WI38 (cell line): ENCODE measurements around the gene C5AR1.
"Not testable (repeated sequence)": the region's sequence is repeated elsewhere in the genome, so short reads cannot be mapped to it uniquely, and the experiment has no call there.

Source experiments
- H3K4me3 ChIP-seq: 2 replicates; pipeline ENCODE4 v1.5.1; 2011; ENCODE audit warnings: low read depth, mild to moderate bottlenecking, control low read depth, low read length
- TF ChIP-seq, protein P1 (sequence below): IDR thresholded peaks from 2 replicates; pipeline ENCODE4 v1.5.1; 2012; ENCODE audit warnings: low read depth, mild to moderate bottlenecking, control low read depth, low read length

Gene C5AR1

DNA sequence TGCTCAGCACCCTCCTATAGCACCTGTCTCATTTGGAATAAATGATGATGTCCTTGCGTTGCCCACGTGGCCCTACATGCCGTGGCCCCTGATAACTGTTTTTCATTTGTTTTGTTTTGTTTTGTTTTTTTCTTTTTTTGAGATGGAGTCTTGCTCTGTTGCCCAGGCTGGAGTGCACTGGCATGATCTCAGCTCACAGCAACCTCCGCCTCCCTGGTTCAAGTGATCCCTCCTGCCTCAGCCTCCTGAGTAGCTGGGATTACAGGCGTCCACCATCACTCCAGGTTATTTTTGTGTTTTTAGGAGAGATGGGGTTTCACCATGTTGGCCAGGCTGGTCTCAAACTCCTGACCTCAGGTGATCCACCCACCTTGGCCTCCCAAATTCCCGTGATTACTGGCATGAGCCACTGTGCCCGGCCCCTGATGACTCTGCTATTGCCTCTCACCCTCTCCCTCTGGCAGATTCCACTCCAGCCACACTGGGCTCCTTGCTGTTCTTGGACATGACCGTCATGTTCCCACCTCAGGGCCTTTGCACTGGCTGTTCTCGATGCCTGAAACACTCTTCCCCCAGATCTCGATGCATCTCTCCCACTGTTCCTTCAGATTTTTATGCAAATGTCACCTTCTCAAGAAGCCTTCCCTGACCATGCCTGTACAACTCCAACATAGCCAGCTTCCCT is 29.7 kb downstream of the C5AR1 start:
- no peak overlapping the region for H3K4me3 ChIP-seq
- TF ChIP-seq, protein P1, sequence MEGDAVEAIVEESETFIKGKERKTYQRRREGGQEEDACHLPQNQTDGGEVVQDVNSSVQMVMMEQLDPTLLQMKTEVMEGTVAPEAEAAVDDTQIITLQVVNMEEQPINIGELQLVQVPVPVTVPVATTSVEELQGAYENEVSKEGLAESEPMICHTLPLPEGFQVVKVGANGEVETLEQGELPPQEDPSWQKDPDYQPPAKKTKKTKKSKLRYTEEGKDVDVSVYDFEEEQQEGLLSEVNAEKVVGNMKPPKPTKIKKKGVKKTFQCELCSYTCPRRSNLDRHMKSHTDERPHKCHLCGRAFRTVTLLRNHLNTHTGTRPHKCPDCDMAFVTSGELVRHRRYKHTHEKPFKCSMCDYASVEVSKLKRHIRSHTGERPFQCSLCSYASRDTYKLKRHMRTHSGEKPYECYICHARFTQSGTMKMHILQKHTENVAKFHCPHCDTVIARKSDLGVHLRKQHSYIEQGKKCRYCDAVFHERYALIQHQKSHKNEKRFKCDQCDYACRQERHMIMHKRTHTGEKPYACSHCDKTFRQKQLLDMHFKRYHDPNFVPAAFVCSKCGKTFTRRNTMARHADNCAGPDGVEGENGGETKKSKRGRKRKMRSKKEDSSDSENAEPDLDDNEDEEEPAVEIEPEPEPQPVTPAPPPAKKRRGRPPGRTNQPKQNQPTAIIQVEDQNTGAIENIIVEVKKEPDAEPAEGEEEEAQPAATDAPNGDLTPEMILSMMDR: no peak

DNA sequence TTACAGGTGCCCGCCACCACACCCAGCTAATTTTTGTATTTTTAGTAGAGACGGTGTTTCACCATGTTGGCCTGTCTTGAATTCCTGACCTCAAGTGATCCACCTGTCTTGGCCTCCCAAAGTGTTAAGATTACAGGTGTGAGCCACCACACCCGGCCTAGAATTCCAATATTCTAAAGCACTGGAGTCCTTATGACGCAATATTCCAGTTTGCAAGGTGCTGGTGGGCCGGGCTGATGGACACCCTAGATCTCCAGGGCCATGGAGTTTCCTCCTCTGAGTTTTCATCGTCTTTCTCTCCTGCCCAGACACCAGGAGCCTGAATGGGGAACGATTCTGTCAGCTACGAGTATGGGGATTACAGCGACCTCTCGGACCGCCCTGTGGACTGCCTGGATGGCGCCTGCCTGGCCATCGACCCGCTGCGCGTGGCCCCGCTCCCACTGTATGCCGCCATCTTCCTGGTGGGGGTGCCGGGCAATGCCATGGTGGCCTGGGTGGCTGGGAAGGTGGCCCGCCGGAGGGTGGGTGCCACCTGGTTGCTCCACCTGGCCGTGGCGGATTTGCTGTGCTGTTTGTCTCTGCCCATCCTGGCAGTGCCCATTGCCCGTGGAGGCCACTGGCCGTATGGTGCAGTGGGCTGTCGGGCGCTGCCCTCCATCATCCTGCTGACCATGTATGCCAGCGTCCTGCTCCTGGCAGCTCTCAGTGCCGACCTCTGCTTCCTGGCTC is 31.0 kb downstream of the C5AR1 start:
- TF ChIP-seq, protein P1: no peak
- H3K4me3 ChIP-seq: no peak overlapping the region

DNA sequence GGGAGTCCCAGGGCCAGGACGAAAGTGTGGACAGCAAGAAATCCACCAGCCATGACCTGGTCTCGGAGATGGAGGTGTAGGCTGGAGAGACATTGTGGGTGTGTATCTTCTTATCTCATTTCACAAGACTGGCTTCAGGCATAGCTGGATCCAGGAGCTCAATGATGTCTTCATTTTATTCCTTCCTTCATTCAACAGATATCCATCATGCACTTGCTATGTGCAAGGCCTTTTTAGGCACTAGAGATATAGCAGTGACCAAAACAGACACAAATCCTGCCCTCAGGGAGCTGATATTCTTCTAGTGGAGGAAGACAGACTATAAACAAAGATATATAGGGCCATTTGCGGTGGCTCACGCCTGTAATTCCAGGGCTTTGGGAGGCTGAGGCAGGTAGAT is 32.1 kb downstream of the C5AR1 start:
- no peak overlapping the region for H3K4me3 ChIP-seq
- TF ChIP-seq, protein P1: no peak

DNA sequence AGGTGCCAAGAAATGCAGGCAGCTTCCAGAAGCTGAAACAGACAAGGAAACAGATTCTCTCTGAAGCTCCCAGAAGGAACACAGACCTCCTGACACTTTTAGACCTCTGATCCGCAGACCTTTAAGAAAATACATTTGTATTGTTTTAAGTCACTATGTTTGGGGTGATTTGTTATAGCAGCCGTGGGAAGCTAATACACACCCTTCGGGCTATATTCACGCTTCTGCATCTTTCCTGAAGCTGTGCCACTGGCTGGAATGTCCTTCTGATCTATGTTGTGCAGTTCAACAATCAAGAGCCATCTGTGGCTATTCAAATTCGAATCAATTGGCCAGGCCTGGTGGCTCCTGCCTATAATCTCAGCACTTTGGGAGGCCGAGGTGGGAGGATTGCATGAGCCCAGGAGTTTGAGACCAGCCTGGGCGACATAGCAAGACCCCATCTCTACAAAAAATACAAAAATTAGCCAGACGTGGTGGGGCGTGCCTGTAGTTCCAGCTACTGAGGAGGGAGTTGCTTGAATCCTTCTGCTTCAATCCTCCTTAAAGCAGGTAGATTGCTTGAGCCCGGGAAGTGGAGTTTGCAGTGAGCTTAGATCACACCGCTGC is 33.6 kb downstream of the C5AR1 start:
- TF ChIP-seq, protein P1: no peak
- H3K4me3 ChIP-seq: no peak overlapping the region

DNA sequence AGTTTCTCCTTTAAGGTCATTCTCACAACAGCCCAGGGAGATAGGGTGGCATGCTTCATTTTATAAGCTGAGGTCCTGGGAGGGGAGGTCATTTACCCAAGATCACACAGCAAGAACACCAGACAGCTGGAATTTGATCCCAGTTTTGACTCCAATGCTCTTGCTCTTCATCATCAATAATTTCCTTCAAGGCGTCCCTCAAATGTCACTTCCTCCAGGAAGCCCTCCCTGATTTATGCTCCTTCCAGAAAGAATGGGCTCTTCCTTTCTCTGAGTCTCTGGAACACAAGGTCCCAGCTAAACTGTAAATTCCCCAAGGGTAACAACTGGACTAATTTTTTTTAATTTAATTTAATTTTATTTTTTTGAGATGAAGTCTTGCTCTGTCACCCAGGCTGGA is 34.8 kb downstream of the C5AR1 start:
- TF ChIP-seq, protein P1: no peak
- H3K4me3 ChIP-seq: no peak overlapping the region

DNA sequence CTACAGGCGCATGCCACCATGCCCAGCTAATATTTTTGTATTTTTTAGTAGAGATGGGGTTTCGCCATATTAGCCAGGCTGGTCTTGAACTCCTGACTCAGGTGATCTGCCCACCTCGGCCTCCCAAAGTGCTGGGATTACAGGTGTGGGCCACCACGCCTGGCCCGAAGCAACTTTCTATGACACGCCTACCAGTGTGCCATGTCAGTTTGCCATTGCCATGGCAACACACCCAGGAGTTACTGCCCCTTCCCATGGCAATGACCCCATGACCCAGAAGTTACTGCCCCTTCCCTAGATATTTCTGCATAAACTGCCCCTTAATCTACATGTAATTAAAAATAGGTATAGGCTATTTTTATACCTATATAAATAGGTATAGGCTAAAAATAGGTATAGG is 36.4 kb downstream of the C5AR1 start:
- not testable (repeated sequence) for H3K4me3 ChIP-seq

DNA sequence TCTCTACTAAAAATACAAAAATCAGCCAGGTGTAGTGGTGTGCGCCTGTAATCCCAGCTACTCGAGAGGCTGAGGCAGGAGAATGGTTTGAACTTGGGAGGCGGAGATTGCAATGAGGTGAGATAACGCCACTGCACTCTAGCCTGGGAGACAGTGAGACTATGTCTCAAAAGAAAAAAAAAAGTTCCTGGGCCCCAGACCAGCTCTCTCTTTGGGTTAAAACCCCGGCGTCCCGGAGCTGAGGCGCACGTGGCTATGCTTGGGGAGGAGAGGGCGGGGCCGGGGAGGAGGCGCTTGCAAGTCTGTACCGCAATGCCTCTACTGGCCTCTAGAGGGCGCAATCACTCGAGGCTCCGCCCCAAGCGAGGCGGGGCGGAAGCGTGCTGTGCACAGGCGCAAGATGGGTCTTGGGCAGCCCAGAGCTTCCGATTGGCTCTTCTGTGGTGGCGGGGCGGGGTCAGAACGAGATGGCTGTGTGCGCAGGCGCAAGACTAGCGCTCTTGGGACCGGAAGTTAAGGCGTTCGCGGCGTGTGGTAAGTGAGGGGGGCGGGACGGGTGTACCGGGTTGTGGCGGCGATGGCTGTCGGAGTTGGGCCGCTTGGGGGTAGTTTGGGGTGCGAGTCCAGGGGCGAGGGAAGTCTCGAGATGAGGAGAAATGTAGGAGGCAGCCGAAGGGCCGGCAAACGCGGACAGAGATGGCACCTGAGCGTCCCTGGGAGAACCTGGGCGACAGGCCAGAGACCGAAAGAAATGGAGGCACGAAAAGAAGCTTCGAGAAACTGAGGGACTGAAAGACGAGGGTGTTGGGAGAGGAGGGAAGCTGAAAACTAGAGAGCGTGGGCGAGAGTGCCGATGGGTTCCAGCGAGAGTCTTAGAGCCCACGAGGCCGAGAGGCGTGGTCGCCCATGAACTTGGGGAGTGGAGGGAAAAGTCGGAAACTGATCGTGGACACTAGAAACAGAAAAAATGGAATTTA is 39.4 kb downstream of the C5AR1 start, which contains the start of gene DHX34:
DHX34 (plus strand) TSS at position 497 of the 977 bp plus-strand sequence. CDS start 3,716 bp downstream, outside the sequence.
- peak within 1 kb of the TSS; percentile 93 for H3K4me3 ChIP-seq

More for the DNA sequence above, 39.4 kb downstream of the C5AR1 start, which contains the start of gene DHX34:
- TF ChIP-seq, protein P1: peak; percentile 89
